Ishikawa (cell line): ENCODE data around the gene WDR86.

Experiments used
- CEBPB ChIP-seq: IDR thresholded peaks from 2 replicates; pipeline ENCODE4 v1.6.1; 2012
- CREB1 ChIP-seq: IDR thresholded peaks from 2 replicates; pipeline ENCODE4 v1.6.1; 2012; ENCODE audit warnings: low read depth
- EGR1 ChIP-seq: IDR thresholded peaks from 2 replicates; pipeline ENCODE4 v1.6.1; 2012
- EP300 ChIP-seq: IDR thresholded peaks from 2 replicates; pipeline ENCODE4 v1.6.1; 2012; ENCODE audit warnings: borderline replicate concordance
- FOXM1 ChIP-seq: IDR thresholded peaks from 2 replicates; pipeline ENCODE4 v1.6.1; 2012; ENCODE audit warnings: low read depth, borderline replicate concordance
- NFIC ChIP-seq: IDR thresholded peaks from 2 replicates; pipeline ENCODE4 v1.6.1; 2012
- RAD21 ChIP-seq: IDR thresholded peaks from 2 replicates; pipeline ENCODE4 v1.6.1; 2012; ENCODE audit warnings: low read depth
- REST ChIP-seq: IDR thresholded peaks from 2 replicates; pipeline ENCODE4 v1.6.1; 2012; ENCODE audit warnings: low read depth, mild to moderate bottlenecking
- TAF1 ChIP-seq: IDR thresholded peaks from 2 replicates; pipeline ENCODE4 v1.6.1; 2012; ENCODE audit warnings: low read depth, mild to moderate bottlenecking
- TCF12 ChIP-seq: IDR thresholded peaks from 2 replicates; pipeline ENCODE4 v1.6.1; 2012; ENCODE audit warnings: low read depth
- TEAD4 ChIP-seq: IDR thresholded peaks from 2 replicates; pipeline ENCODE4 v1.6.1; 2012
- YY1 ChIP-seq: IDR thresholded peaks from 2 replicates; pipeline ENCODE4 v1.6.1; 2012; ENCODE audit warnings: low read depth
- ZBTB7A ChIP-seq: IDR thresholded peaks from 2 replicates; pipeline ENCODE4 v1.6.1; 2012; ENCODE audit warnings: low read depth
- TF ChIP-seq, protein P1 (sequence below): IDR thresholded peaks from 2 replicates; pipeline ENCODE4 v1.6.1; 2012
- TF ChIP-seq, protein P2 (sequence below): IDR thresholded peaks from 2 replicates; pipeline ENCODE4 v1.6.1; 2012

Gene WDR86

GRCh38 chr7:151379193-151379520 lies 30.7 kb downstream of the WDR86 start:
- TF ChIP-seq REST (no peak), EGR1 (no peak), TAF1 (no peak), EP300 (no peak), FOXM1 (no peak), ZBTB7A (no peak), CREB1 (no peak), TCF12 (no peak)
- TF ChIP-seq, protein P1, sequence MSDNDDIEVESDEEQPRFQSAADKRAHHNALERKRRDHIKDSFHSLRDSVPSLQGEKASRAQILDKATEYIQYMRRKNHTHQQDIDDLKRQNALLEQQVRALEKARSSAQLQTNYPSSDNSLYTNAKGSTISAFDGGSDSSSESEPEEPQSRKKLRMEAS: no peak

DNA sequence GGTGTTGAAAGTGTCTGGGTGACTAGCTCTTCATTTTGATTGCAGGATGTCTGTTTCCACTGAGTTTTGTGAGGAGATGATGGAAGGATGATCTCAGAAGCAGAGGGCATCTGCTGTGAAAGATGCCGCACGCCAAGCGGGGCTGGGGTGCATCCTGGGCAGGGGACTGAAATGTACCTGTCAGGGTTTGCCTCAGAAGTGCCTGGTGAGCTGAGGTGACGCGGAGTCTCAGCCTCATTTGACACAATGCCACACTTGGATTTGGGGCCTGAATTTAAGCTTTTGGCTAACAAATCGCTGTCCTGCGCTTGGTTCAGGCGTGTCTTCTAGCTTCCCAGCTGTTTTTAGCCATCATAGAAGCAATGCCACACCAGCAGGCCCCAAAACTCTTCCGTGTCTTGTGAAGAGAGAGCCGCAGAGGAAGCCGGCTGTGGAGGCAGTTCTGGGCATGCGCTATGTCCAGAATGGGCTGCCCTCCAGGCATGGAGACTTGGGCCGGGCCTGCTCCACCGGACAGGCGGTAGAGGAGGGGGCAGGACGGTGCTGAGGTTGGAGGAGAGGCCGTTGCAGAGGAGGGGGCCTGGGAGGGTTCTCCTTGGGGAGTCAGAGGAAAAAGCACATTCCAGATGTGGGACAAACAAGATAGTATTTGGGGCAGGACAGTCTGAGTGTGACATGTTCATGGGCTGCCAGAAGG lies 31.2 kb downstream of the WDR86 start:
- TF ChIP-seq, protein P2, sequence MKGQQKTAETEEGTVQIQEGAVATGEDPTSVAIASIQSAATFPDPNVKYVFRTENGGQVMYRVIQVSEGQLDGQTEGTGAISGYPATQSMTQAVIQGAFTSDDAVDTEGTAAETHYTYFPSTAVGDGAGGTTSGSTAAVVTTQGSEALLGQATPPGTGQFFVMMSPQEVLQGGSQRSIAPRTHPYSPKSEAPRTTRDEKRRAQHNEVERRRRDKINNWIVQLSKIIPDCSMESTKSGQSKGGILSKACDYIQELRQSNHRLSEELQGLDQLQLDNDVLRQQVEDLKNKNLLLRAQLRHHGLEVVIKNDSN: no peak
- TF ChIP-seq YY1: no peak
- no peak for TF ChIP-seq CEBPB
- TF ChIP-seq TEAD4: no peak
- no peak for TF ChIP-seq REST
- no peak for TF ChIP-seq EGR1
- no peak for TF ChIP-seq ZBTB7A
- TF ChIP-seq TAF1: no peak
- TF ChIP-seq NFIC: no peak
- TF ChIP-seq RAD21: no peak
- no peak for TF ChIP-seq EP300
- no peak for TF ChIP-seq FOXM1
- TF ChIP-seq CREB1: no peak
- TF ChIP-seq, protein P1: no peak
- no peak for TF ChIP-seq TCF12

GRCh38 chr7:151378011-151378410 lies 31.8 kb downstream of the WDR86 start:
- TF ChIP-seq YY1 (no peak), ZBTB7A (no peak), TAF1 (no peak)
- TF ChIP-seq, protein P2: no peak

GRCh38 chr7:151377406-151377805 lies 32.4 kb downstream of the WDR86 start:
- no peak for TF ChIP-seq EGR1
- no peak for TF ChIP-seq TCF12
- no peak for TF ChIP-seq NFIC
- TF ChIP-seq, protein P1: no peak
- TF ChIP-seq CEBPB: no peak
- TF ChIP-seq REST: no peak

GRCh38 chr7:151376218-151376902 lies 33.5 kb downstream of the WDR86 start:
- TF ChIP-seq RAD21: no peak
- no peak for TF ChIP-seq CEBPB
- TF ChIP-seq EGR1: no peak
- TF ChIP-seq, protein P2: no peak
- TF ChIP-seq TEAD4: no peak
- TF ChIP-seq NFIC: no peak
- TF ChIP-seq CREB1: no peak
- TF ChIP-seq EP300: no peak
- TF ChIP-seq FOXM1: no peak
- no peak for TF ChIP-seq REST
